A673 (cell line): ENCODE results near the gene UPK3BL1. TPM values are rescaled to one million over a fixed set of nuclear protein-coding genes. Genes with fewer than 3 reads are reported as not detected.
"Not testable (repeated sequence)": the region's sequence is repeated elsewhere in the genome, so short reads cannot be mapped to it uniquely, and the experiment has no call there.

Experiments
- BruUV-seq: library from RNA; stranded (reverse); fragments of 400-500 nt; replicated peaks from 2 replicates; lab custom pipeline; 2021; lab: Mats Ljungman, UMichigan
- CTCF ChIA-PET: fragments of 300-600 bp; sonication (Branson Sonifier 250); formaldehyde crosslinking; loops from one replicate; lab custom pipeline; 2022; ENCODE audit warnings: antibody characterized with exemption; lab: Charles Lee
- POLR2A ChIA-PET: fragments of 300-600 bp; sonication (Branson Sonifier 250); formaldehyde crosslinking; loops from one replicate; lab custom pipeline; 2022; ENCODE audit warnings: antibody characterized with exemption; ENCODE audit not compliant: low non-redundant PET; lab: Charles Lee
- DNase-seq: peaks from one replicate; pipeline ENCODE4 v3.0.0-alpha.2; 2015; ENCODE audit warnings: low spot score
- H3K27ac ChIP-seq: fragments of 200-600 bp; sonication (generic); 2 replicates; pipeline ENCODE4 v1.5.1; 2016; ENCODE audit warnings: mixed run types, low read depth, mild to moderate bottlenecking, mixed read lengths, antibody characterized with exemption, low read length; ENCODE audit not compliant: poor library complexity, severe bottlenecking
- H3K27me3 ChIP-seq: fragments of 200-600 bp; sonication (generic); replicated peaks from 2 replicates; pipeline ENCODE4 v1.6.1; 2017; ENCODE audit warnings: mixed run types, low read depth, mild to moderate bottlenecking, mixed read lengths, antibody characterized with exemption, low read length; ENCODE audit not compliant: insufficient read depth, poor library complexity
- H3K36me3 ChIP-seq: fragments of 200-600 bp; sonication (generic); 2 replicates; pipeline ENCODE4 v1.6.1; 2016; ENCODE audit warnings: mixed run types, mild to moderate bottlenecking, mixed read lengths, antibody characterized with exemption, low read length; ENCODE audit not compliant: insufficient read depth, poor library complexity, severe bottlenecking
- H3K4me1 ChIP-seq: fragments of 200-600 bp; sonication (generic); 2 replicates; pipeline ENCODE4 v1.6.1; 2017; ENCODE audit warnings: mixed run types, mild to moderate bottlenecking, mixed read lengths, antibody characterized with exemption, low read length; ENCODE audit not compliant: insufficient read depth, poor library complexity, severe bottlenecking
- H3K4me3 ChIP-seq: fragments of 200-600 bp; sonication (generic); 2 replicates; pipeline ENCODE4 v1.5.1; 2016; ENCODE audit warnings: low read depth, mixed run types, mild to moderate bottlenecking, mixed read lengths, low read length; ENCODE audit not compliant: poor library complexity, severe bottlenecking
- H3K9me3 ChIP-seq: fragments of 200-600 bp; sonication (generic); 2 replicates; pipeline ENCODE4 v1.6.1; 2016; ENCODE audit warnings: mixed run types, low read depth, mild to moderate bottlenecking, mixed read lengths, antibody characterized with exemption, low read length; ENCODE audit not compliant: poor library complexity, severe bottlenecking
- intact Hi-C: fragments of 100-400 bp; cut with micrococcal nuclease; formaldehyde crosslinking; loops from one replicate; pipeline ENCODE4 v1.10.0; 2022; ENCODE audit not compliant: unreplicated experiment
- total RNA-seq: library from RNA; stranded (reverse); gene quantifications from 2 replicates; pipeline ENCODE4 v1.2.3, GENCODE V29; 2021

The UPK3BL1 gene
- total RNA-seq, 1 experiment from 2014 or later: 10.4 TPM

DNA sequence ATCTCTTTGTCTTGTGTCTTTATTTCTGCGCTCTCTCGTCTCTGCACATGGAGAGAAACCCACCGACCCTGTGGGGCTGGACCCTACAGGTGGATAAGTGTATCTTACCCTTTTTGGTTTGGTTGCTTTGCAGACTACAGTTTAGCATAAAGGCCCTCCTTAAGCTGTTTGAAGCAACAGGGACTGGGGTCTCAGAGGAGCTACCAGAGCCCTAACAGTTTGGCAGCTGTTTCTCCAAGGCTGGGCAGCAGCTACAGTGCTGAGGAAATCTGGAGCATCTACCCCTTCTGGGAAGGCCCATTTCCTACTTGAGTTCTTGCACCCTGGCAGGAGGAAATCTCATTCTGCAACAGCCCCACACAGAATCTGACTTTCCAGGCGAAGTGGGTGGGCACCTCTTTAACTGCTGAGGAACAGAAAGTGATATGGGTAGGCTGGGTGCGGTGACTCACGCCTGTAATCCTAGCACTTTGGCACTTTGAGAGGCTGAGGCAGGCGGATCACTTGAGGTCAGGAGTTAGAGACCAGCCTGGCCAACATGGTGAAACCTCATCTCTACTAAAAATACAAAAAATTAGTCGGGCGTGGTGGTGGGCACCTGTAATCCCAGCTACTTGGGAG, 31.0 kb upstream of the UPK3BL1 start:
- CTCF ChIA-PET, H3K4me3 ChIP-seq, H3K36me3 ChIP-seq, H3K27me3 ChIP-seq, H3K4me1 ChIP-seq, H3K9me3 ChIP-seq, POLR2A ChIA-PET, DNase-seq, intact Hi-C loops, H3K27ac ChIP-seq, BruUV-seq: not testable (repeated sequence)

DNA sequence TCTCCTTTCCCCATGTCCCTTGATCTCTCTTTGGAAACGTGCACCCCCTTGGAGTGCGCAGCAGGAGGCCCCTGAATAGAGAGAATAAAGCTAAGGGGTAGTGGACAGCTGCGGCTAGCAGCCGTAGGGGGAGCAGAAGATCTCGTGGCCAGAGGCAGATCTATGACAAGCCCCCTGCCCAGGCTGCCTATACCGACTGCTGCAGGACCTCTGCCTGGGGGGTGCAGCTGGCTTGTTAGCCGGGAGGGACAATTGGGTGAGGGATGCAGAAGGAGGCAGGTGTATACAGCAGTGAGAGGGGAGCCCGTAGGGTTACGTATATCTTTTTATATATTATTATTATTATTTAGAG, 29.3 kb upstream of the UPK3BL1 start:
- H3K36me3 ChIP-seq, H3K4me1 ChIP-seq, H3K4me3 ChIP-seq, H3K27me3 ChIP-seq, POLR2A ChIA-PET, intact Hi-C loops, H3K9me3 ChIP-seq, H3K27ac ChIP-seq, DNase-seq, BruUV-seq: not testable (repeated sequence)
- CTCF ChIA-PET: interaction anchor here (0.6 kb wide), 1 partner anchor 390 kb away, joined by 4 read pairs; no protein-coding TSS in a partner anchor

DNA sequence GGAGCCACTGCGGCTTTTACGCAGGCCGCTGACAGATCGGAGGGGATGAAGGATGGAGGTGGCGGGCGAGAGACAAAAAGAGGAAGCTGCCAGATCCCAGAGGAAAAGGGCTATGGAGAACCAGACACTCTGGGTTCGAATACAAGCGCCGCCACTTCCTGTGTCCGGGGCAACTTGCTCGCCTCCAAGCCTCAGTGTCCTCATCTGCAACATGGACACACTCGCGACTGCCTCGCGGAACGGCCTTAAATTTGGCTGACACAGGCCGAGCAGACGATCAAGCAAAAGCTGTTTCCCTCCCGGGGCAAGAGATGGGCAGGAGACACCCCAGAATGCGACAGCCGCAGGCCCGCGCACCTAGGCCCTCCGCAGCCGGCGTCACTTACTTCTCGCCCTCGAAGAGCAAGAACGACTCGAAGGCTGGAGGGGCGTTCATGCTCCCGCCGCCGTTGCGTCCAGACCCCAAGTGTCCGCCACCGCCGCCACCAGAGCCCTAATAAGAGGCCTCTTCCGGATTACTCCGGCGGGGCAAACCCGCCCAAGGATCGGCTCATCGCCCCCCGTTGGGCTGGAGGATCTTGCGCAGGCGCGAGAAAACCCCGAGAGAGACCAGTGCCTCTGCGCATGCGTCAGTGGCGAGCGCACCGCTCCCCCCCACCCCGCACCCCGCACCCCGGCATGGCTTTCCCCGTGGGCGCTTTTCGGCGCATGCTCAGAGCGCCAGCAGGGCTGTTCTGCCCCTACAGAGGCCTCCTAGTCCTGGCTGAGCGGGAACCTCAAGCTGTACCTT, 28.8 kb upstream of the UPK3BL1 start, which contains the start of gene POLR2J2:
TSS of gene POLR2J2 (minus strand) at position 498 of the 790 bp plus-strand sequence. CDS start at position 436, 62 bp downstream.
- H3K36me3 ChIP-seq, BruUV-seq, H3K4me1 ChIP-seq, DNase-seq, H3K27me3 ChIP-seq, H3K4me3 ChIP-seq, intact Hi-C loops, H3K9me3 ChIP-seq, H3K27ac ChIP-seq, POLR2A ChIA-PET: not testable (repeated sequence)
- CTCF ChIA-PET: interaction anchor here (0.6 kb wide), 1 partner anchor 391 kb away, joined by 4 read pairs; no protein-coding TSS in a partner anchor

DNA sequence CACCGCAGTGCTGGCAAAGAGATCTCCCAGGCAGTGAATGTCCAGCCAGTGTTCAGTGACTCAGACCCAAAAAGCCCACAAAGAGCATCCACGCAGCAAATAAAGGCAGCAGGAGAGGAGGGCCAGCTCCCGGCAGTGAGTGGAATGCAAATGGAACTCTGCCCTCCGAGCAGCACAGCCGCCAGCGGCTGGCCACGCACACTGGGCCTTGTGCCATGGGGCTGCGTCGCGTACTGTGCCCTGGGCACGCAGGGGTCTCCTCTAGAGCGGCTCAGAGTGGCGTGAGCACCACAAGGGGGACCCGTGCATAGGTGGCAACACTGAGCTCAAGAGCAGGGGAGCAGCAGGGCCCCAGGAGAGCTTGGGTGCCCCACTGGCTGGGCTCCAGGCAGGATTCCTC, 24.9 kb upstream of the UPK3BL1 start:
- DNase-seq, CTCF ChIA-PET, H3K4me1 ChIP-seq, H3K27ac ChIP-seq, H3K27me3 ChIP-seq, POLR2A ChIA-PET, H3K36me3 ChIP-seq, H3K4me3 ChIP-seq, intact Hi-C loops, BruUV-seq, H3K9me3 ChIP-seq: not testable (repeated sequence)

DNA sequence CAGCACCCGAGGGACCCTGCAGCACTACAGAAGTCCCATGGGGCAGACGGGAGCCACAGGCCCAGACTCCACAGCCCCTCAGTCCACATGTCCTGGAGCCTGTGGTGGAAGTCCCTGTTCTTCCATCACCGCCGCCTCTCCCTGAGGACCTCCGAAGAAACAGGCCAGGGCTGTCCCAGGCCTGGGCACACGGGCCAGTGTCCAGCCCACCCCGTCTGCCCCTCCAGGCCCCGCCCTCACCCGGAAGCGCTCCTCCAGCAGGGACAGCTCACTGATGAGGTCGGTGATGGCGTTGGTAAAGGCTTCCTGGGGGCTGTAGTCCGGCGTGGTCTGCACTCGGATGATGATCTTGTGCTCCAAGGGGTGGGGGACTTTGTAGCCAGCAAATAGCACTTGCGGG, 24.3 kb upstream of the UPK3BL1 start:
- DNase-seq, CTCF ChIA-PET, H3K4me3 ChIP-seq, H3K9me3 ChIP-seq, intact Hi-C loops, POLR2A ChIA-PET, H3K27me3 ChIP-seq, H3K36me3 ChIP-seq, H3K4me1 ChIP-seq, BruUV-seq, H3K27ac ChIP-seq: not testable (repeated sequence)

DNA sequence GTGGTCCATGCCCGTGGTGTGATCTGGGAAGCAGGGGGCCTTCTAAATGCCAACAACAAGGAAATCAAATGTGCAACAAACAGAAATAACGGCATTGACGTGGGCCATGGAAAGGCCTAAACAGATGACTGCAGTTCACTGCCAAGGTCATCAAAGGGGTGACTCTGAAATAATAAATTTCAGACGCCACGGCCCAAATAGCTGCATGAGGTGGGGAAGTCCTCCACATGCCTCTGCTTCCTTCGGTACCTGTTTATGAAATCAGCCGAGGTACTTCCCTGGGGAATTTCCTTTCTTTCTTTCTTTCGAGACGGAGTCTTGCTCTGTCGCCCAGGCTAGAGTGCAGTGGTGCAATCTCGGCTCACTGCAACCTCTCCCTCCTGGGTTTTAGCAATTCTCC, 22.2 kb upstream of the UPK3BL1 start:
- H3K27ac ChIP-seq, H3K4me1 ChIP-seq, intact Hi-C loops, H3K4me3 ChIP-seq, POLR2A ChIA-PET, H3K9me3 ChIP-seq, DNase-seq, BruUV-seq, CTCF ChIA-PET, H3K36me3 ChIP-seq, H3K27me3 ChIP-seq: not testable (repeated sequence)

DNA sequence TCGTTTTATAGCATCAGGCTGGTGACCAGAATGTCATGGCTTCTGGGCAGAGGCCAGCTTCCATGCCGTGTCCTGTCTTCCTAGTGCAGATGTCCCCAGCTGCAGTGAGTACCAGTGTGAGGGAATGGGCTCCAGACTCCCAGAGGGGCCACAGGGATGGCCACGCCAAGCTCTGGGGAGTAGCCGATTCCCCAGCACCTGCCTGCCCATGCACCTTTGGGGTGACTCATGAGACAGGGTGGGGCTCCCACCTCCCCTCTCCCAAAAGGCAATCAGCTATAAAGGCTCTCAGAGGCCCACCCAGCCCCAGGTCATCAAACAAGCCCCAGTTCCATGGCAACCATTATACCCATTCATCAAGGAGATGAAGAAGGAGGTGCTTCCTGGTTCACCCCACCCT, 7.3 kb upstream of the UPK3BL1 start, which contains the start of gene SPDYE2B:
TSS of gene SPDYE2B (plus strand) at position 396 of the 400 bp plus-strand sequence. CDS start 2,030 bp downstream, outside the sequence.
- DNase-seq, BruUV-seq, CTCF ChIA-PET, intact Hi-C loops, H3K4me1 ChIP-seq, H3K36me3 ChIP-seq, H3K4me3 ChIP-seq, H3K9me3 ChIP-seq, H3K27ac ChIP-seq, H3K27me3 ChIP-seq, POLR2A ChIA-PET: not testable (repeated sequence)
